SK-MEL-5 (cell line): ENCODE data around the gene PTPRK. TPM values are rescaled to one million over a fixed set of nuclear protein-coding genes. Genes with fewer than 3 reads are reported as not detected.

Experiments used
- DNase-seq: peaks from one replicate; pipeline ENCODE4 v3.0.0-alpha.2; 2016; ENCODE audit warnings: low read depth, low spot score
- in situ Hi-C: cut with HindIII; loops from 2 replicates; pipeline ENCODE4 v1.10.0; 2016; ENCODE audit warnings: low sequenced_read_pairs, high pct_unique_total_duplicates, low pct_unique_long_range_greater_than_20kb
- total RNA-seq: library from RNA; depleted of rRNA; stranded (reverse); fragments of >200 nt; shearing (Covaris generic); gene quantifications from 2 replicates; pipeline ENCODE4 v1.2.3, GENCODE V29; 2014

PTPRK gene
- total RNA-seq, 1 experiment from 2014 or later: 25.5 TPM

DNA sequence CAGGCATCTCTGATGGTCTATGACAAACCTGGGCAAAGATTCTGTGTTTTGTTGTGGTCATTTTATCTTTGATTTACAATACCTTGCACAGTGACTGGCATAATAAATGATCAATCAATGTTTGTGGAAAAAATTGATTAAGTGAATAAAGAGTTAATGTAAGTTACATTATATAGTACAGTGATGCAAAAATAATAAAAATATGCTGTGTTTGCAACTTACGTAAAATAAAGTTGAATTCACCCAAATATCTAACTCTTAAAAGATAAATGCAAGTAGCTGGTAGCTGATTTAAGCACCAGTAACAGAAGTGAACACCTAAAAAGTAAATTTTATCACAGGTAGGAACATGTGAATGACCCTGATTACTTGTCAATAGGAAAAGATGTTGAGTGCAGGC, 443.6 kb downstream of the PTPRK start:
- DNase-seq: no peak
- in situ Hi-C loops: no loop called here

DNA sequence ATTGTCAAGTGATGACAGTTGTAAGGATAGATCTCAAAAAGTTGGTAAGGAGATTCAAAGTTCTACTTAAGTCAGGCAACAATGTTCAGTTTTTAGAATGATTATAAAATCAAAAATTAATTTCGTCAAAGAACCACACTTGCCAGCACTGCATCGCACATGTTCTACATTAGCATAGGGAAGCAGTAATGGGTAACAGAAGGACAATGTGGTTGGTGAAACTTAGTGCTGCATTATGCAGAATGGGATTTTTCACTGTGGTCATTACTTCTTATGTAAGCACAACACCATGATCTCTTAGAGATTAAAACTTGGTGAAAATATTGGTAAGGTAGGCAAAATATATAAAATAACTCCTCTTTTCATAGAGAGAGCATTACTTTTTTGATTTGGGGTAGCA, 445.8 kb downstream of the PTPRK start:
- no peak for DNase-seq
- in situ Hi-C loops: no loop called here

DNA sequence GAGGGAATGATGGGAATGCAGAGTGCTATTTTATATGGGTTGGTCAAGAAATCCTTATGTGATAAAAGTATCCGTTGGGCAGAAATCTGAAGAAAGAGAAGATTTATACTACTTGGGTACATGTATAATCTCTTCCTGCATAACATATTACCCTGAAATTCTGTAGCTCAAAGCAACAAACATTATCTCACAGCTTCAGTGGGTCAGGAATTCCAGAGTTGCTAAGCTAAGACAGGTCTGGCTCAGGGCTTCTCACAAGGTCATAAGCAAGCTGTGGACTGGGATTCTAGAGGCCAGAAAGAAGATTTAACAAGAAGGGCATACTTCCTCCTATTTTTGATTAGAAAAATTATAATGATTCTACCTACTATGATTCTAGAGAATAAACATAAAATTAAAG, 447.0 kb downstream of the PTPRK start:
- in situ Hi-C loops: no loop called here

DNA sequence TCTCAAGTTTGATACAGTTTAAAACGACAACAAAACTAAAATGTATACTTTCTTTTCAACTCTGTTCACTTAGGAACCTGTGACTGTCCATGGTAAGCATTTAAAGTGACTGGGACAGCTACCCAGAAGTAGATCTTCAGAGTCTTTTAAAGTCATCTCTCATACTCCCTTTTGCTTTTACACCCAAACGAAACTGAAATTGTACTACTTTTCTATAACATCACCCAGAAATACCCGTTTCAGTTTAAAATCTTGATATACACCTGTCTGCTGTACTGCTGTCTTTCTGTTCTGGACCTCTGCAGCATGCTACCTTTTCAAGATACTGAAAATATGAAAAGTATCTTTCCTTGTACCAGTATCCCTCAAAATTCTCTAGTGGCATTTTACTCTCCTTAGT, 449.2 kb downstream of the PTPRK start:
- in situ Hi-C loops: no loop called here
- DNase-seq: no peak

More for the DNA sequence above, 447.0 kb downstream of the PTPRK start:
- no peak for DNase-seq

DNA sequence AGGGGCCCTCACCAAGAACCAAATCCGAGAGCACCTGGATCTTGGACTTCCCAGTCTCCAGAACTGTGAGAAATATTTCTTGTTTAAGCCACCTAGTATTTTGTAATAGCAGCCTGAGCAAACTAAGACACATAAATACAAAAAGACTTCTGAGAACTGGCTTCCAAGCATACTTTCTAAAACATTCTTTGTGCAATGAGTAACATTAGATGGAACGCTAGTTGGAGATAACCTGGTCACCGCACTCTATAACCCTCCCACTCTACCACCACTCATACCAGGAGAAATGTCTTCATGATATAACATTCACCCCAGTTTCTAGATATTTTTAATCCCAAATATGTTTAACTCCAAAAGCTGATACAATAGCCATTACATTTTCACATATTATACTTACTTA, 450.0 kb downstream of the PTPRK start:
- DNase-seq: no peak
- in situ Hi-C loops: no loop called here

DNA sequence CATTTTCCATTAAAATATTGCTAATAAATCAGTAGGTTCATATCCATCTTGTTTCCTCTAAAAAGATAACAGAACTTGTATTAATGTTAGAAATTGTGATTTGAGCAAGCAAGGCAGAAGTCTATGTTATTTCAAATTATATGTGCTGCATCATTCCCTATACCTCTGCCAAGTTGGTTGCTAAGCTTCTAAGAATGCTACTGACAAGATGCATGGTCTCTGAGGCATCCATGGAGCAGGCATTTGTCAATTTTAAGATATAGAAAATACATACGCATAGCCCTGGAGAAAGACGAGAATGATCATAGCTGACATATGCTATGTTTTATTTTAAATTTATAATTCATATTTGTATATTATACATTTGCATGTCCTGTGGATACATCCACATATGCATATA, 451.2 kb downstream of the PTPRK start:
- in situ Hi-C loops: no loop called here
- DNase-seq: no peak

DNA sequence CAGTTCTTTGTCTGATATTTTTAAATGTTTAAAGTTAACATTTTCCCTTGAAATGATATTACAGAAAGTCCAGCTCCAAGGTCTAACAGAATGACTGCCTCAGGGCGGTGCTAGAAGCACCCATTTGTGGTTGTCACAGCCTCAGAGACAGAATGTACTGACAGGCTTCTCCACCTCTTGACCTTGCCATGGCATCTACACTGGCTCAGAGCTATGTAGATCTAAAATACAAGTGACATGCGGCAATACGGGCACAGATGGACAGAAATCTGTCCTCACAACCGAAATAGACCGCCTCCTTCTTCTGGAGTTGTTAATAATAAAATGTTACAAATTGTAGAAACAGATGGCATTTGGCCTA, 452.3 kb downstream of the PTPRK start:
- no peak for DNase-seq
- in situ Hi-C loops: no loop called here

DNA sequence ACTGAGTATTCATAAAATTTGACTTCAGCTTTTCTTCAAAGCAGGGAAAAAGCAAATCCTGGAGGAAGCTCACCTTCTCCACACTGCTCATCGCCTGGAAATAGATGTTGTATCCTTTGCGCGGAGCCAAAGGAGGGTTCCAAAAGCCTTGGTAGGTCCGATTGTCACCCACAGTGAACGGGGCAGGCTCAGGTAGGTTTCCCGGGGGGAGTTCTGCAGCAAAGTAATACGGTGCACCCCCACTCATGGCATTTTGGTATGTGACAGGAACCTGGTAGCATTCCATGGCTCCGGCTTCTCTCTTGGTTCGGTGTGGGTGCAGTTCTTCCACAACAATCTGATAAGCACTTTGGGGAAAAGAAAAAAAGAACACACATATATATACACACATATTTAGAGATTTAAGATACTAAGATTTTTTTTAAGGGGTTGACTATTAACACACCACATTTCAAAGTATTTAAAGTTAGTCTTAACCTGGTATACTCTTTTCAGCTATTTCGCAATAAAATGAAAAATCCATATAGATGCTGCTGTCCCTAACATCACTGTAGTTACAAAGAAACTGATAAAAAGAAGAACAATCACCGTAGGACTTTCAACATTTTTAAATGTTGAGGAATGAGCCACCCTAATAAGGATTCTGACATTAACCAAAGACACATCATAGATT, 452.8 kb downstream of the PTPRK start:
- in situ Hi-C loops: no loop called here

DNA sequence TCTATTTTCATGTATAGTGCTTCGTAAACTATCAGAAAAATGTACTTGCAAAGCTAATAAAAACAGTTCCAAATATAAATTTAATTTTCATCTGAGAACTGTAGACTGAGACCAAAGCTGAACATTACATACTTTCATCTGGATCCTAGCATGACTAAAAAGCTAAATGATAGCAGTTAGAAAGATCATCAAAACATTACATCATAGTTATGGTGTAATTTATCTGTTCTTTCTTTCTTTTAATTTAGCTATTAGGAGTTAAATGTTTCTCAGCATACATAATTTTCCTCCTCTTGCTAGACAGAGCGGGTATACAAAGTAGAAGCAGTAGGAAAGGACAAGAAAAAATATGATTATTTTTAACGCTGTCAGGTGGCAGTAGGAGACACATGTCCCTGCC, 455.3 kb downstream of the PTPRK start:
- in situ Hi-C loops: no loop called here
- DNase-seq: no peak

More for the DNA sequence above, 452.8 kb downstream of the PTPRK start:
- DNase-seq: no peak

DNA sequence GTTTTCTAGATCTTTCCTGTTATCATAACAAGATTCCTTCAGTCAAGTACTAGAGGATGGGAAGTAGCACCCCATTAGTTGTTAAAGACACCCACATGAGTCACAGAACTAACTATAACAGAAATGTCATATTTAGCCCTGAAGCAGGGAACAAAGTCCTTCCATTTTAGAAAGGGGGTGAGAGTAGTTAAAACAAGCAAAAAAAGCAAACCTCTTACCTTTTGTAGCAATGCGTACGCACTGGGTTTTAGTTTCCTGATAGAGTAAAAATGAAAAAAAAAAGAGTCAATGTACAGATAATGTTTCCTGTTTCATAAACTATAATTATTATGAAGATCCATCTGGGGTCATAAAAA, 455.9 kb downstream of the PTPRK start:
- no peak for DNase-seq
- in situ Hi-C loops: no loop called here

DNA sequence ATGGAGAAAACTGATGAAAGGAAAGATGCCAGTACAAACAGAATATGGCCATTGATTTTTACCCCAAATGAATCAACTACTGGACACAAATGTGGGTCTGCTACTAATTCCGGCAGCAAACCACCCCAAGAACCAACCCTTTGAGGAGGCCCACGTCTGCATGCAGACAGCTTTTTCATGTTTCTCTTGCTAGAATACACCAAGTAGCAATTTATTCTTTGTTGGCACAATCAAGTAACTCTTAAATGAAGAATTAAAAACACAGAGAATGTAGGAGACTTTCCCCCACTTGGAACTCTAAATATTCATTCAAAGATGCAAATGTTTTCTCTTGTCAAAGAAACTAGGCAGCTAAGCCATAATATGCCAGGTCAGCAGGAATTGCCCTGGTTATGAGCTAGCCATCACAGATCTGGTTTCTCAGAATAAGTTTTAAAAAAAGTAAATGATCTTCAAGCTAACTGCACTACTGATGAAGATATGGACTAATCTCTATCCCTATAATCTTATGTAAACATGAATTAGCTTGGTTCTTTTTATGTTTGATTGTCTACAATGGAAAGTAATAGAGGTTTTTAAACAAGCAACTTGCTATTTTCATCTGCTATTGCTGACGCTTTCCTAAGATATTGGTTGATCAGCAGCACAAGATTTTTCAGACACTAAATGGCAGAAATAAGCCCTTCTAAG, 456.4 kb downstream of the PTPRK start:
- DNase-seq: no peak
- in situ Hi-C loops: no loop called here

DNA sequence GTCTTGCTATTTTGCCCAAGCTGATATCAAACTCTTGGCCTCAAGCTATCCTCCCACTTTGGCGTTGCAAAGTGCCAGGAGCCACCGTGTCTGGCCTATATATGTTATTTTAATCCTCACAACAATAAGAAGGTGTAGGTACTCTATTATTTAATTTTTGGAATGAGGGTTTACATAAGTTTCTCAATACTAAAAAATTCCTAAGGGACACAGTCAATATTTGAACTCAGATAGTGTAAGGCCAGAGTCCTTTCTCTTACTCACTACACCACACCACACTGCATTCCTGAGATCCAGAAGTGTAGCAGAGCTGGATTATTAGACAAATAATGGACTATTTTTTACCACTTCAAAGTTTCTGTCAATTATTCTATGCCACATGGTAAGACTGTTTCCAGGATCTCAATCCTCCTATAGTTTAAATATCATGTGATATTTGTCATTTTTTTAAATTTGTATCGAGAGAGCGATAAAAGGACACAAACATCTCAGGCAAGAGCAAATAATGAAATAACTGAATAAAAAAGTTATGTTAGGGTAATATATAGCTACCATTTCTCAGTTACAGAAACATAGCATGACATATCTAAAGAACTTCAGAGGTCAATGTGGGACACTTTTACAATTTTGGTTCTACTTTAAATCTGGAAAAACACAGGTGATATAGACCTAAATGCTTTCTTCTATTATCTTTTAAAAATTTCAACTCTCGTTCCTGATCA, 457.4 kb downstream of the PTPRK start:
- in situ Hi-C loops: no loop called here
- no peak for DNase-seq

DNA sequence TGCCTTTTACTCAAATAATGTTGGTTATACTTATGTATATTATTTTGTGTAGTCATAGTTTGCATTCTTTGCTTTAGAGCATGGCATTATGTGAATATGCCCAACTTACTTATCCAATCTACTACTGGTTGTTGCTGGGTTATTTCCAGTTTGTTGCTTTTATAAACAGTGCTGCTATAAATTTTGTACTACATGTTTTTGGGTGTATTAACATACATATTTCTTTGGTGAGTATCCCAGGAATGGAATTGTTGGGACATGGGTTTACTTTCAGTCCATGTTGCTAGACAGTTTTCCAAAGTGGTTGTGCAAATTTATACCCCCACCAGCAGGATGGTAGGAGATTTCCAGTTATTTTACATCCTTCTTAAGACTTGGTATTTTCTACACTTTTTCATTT, 462.5 kb downstream of the PTPRK start:
- in situ Hi-C loops: no loop called here
- no peak for DNase-seq

DNA sequence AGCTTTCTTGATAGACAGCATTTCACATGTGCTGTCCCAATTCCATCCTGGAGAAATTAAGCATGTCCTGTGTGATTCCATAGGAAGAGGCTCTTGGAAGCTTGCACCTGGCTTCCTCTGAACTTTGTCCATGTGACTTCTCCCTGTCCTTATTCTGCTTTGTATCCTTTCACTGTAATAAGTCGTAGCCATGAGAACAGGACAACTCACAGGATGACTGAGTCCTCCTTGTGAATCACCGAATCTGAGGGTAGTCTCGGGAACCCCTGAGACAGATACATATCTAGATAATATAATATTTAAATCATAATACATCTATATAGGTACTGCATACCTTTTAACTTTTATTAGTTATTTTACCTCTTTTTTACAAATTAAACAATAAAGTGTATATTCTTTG, 462.9 kb downstream of the PTPRK start:
- in situ Hi-C loops: no loop called here

DNA sequence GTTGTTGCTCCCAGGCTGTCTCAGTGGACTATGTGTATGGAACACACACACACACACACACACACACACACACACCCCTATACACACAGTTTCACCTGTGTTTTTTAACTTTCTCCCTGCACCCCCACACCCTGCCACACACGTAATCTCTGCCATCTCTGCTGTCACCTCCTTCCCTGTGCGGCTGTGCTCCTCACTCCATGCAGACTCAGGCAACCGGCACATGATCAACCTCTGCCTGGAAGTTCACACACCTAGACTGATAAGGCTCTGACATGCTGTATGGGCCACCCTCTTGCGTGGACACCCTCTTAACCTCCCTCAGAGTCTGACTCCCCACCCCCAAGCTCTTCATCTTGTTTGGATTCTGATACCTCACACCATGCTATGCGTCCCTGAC, 467.3 kb downstream of the PTPRK start:
- in situ Hi-C loops: no loop called here
- no peak for DNase-seq

More for the DNA sequence above, 462.9 kb downstream of the PTPRK start:
- no peak for DNase-seq

DNA sequence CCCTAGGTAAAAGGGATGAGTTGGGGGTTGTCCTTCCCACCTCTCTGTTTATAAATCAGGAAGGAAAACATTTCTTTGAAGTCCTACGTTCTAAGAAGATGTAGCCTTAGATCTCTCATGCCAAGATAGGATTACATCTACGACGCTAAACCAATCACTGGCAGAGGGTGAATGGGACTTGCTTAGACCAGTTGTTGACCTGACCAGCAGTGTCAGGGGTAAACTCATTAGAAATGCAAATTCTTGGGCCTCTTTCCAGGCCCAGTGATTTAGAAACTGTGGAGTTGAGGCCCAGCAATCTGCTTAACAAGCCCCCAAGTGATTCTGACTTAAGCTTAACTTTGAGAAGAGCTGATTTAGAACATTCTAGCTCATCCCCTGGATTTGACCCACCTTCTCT, 472.4 kb downstream of the PTPRK start:
- in situ Hi-C loops: no loop called here

DNA sequence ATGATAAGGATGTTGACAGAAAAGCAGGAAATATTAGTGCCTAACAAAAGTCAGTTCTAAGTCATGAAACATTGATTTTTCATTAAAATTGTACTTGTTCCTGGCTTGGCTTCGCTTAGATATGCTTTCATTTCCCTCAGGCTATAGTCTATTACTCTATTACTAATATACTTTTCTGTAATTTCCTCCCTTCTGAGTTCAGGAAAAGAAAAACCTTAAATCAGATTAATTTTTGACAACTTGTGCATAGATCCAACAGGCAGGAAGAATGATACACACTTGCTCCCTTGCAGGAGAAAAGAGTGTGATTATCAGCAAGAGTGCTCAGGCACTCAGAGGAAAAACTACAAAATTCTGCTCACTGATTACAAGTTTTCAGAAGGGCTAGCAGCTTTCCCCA, 474.4 kb downstream of the PTPRK start:
- in situ Hi-C loops: no loop called here

More for the DNA sequence above, 472.4 kb downstream of the PTPRK start:
- no peak for DNase-seq

DNA sequence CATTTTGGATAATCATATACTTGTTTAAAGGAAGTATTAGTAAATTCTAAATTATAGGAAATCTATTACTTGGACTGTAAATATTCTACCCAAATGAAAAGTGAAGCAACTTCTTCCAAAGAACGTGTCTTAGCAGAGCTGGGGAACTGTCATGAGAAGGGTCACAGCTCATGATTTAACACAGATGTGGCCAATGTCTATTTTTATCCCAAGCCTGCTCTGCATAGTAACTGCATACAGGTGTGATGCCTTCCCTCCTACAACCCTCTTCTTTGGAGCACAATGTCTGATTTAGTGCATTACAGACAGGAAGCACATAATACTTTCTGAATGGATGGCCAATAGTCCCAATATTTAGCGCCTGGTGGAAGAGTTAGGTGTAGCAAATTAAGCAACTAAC, 480.9 kb downstream of the PTPRK start:
- DNase-seq: no peak
- in situ Hi-C loops: no loop called here

More for the DNA sequence above, 474.4 kb downstream of the PTPRK start:
- peak; percentile 9 for DNase-seq
